ENCODE measurements around the gene FAM120B. TPM values are rescaled to one million over a fixed set of nuclear protein-coding genes. Genes with fewer than 3 reads are reported as not detected.
"Not testable (repeated sequence)": the region's sequence is repeated elsewhere in the genome, so short reads cannot be mapped to it uniquely, and the experiment has no call there.

The FAM120B gene
- total RNA-seq, 5 donors from 2014 or later (not counting 1 experiment from before 2014, with no cell fraction given) = 34.1 to 39.8 (median 38.0) TPM

DNA sequence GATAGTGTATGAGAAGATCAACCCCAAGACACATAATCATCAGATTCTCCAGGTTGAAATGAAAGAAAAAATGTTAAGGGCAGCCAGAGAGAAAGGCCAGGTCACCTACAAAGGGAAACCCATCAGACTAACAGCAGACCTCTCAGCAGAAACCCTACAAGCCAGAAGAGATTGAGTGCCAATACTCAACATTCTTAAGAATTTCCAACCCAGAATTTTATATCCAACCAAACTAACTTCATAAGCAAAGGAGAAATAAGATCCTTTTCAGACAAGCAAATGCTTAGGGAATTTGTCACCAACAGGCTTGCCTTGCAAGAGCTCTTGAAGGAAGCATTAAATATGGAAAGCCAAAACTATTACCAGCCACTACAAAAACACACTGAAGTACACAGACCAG lies 44.9 kb downstream of the FAM120B start:
- H3K27me3 ChIP-seq (replicated peaks in 1 of 2; ENCODE audit: control insufficient read depth in 2 of 2, extremely low read depth in 1 of 2, insufficient read depth in 2 of 2, low read length in 1 of 2); H3K27ac Mint-ChIP-seq; DNase-seq; H3K27ac ChIP-seq (ENCODE audit: low read length); H3K4me3 Mint-ChIP-seq; H3K4me1 ChIP-seq (ENCODE audit: control insufficient read depth in 1 of 2, extremely low read depth in 1 of 2, insufficient read depth in 2 of 2, low read length in 2 of 2); H3K4me3 ChIP-seq (ENCODE audit: control insufficient read depth in 1 of 2, extremely low read depth in 1 of 2, low read length in 1 of 2); H3K9me3 ChIP-seq; ATAC-seq (replicated peaks in 1 of 4); H3K27me3 Mint-ChIP-seq; H3K4me1 Mint-ChIP-seq; POLR2A ChIA-PET: not testable (repeated sequence)
- peaks cover 13 to 34% of the 10 kb centered on the region in 2 donors for H3K36me3 ChIP-seq (ENCODE audit: control insufficient read depth in 2 of 2, extremely low read depth in 1 of 2, insufficient read depth in 1 of 2, low read length in 1 of 2)
- CTCF ChIA-PET = interaction anchor here in 1 of 2 donors (0.5 kb wide), 1 partner anchor 1520 kb away, joined by 4 read pairs; no protein-coding TSS in a partner anchor
- H3K36me3 Mint-ChIP-seq = peaks cover 83% of the 10 kb centered on the region
- H3K9me3 Mint-ChIP-seq = peaks cover 8 to 13% (median 13%) of the 10 kb centered on the region in 3 donors

DNA sequence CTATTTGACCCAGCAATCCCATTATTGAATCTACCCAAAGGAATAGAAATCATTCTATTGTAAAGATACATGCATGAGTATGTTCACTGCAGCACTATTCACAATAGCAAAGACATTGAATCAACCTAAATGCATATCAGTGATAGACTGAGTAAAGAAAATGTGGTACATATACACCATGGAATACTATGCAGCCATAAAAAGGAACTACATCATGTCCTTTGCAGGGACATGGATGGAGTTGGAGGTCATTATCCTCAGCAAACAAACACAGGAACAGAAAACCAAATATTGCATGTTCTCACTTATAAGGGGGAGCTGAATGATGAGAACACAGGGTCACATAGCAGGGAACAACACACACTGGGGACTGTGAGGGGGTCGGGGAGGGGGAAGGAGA lies 48.6 kb downstream of the FAM120B start:
- CTCF ChIA-PET = not testable (repeated sequence)
- H3K9me3 Mint-ChIP-seq = peaks cover 8 to 13% (median 13%) of the 10 kb centered on the region in 3 donors

DNA sequence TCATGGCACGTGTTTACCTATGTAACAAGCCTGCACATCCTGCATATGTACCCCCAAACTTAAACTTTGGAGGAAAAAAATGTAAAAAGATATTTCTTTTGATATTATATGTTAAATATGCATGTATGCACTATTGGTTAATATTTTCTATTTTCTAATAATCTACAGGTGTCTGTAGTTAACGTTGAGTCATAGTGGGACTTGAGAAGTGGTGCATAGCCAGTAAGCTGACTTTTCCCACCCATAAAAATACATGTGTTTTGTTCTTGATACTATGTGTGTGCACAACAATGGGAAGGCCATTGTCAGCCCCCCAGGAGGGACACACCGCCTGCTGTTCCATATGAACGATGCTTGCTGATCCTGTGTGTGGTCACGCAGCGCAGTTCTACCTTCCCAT lies 49.1 kb downstream of the FAM120B start:
- peaks cover 8 to 13% (median 13%) of the 10 kb centered on the region in 3 donors for H3K9me3 Mint-ChIP-seq
- peaks cover 10 to 38% of the 10 kb centered on the region in 2 donors for H3K36me3 ChIP-seq (ENCODE audit: control insufficient read depth in 2 of 2, extremely low read depth in 1 of 2, insufficient read depth in 1 of 2, low read length in 1 of 2)
- H3K27ac Mint-ChIP-seq = no peak overlapping the region
- no peaks in the 10 kb centered on the region for H3K27me3 Mint-ChIP-seq
- WGBS (ENCODE audit: insufficient coverage) = 83% methylated on average over 1 of the region's 6 CpGs
- H3K27me3 ChIP-seq (replicated peaks in 1 of 2; ENCODE audit: control insufficient read depth in 2 of 2, extremely low read depth in 1 of 2, insufficient read depth in 2 of 2, low read length in 1 of 2) = no peaks in the 10 kb centered on the region
- H3K4me1 Mint-ChIP-seq = peaks cover 0 to 17% (median 0%) of the 10 kb centered on the region in 3 donors
- CTCF ChIA-PET = no interaction called here
- POLR2A ChIA-PET = no interaction called here
- ATAC-seq (replicated peaks in 1 of 4) (no peak), DNase-seq (no peak)
- H3K4me1 ChIP-seq (ENCODE audit: control insufficient read depth in 1 of 2, extremely low read depth in 1 of 2, insufficient read depth in 2 of 2, low read length in 2 of 2) = no peaks in the 10 kb centered on the region
- H3K27ac ChIP-seq (ENCODE audit: low read length) = no peak overlapping the region
- peaks cover 62% of the 10 kb centered on the region for H3K36me3 Mint-ChIP-seq
- H3K4me3 Mint-ChIP-seq = no peak overlapping the region
- H3K9me3 ChIP-seq = peaks cover 2% of the 10 kb centered on the region
- no peak overlapping the region for H3K4me3 ChIP-seq (ENCODE audit: control insufficient read depth in 1 of 2, extremely low read depth in 1 of 2, low read length in 1 of 2)

More for the DNA sequence above, 48.6 kb downstream of the FAM120B start:
- POLR2A ChIA-PET; H3K4me3 ChIP-seq (ENCODE audit: control insufficient read depth in 1 of 2, extremely low read depth in 1 of 2, low read length in 1 of 2); H3K4me1 ChIP-seq (ENCODE audit: control insufficient read depth in 1 of 2, extremely low read depth in 1 of 2, insufficient read depth in 2 of 2, low read length in 2 of 2); H3K27me3 Mint-ChIP-seq; DNase-seq; H3K27ac Mint-ChIP-seq; H3K9me3 ChIP-seq; H3K27me3 ChIP-seq (replicated peaks in 1 of 2; ENCODE audit: control insufficient read depth in 2 of 2, extremely low read depth in 1 of 2, insufficient read depth in 2 of 2, low read length in 1 of 2); ATAC-seq (replicated peaks in 1 of 4); H3K27ac ChIP-seq (ENCODE audit: low read length); H3K4me3 Mint-ChIP-seq: not testable (repeated sequence)
- Mint-ChIP-seq H3K36me3 (peaks cover 67% of the 10 kb centered on the region), H3K4me1 (peaks cover 0 to 17% (median 0%) of the 10 kb centered on the region in 3 donors)
- peaks cover 13 to 38% of the 10 kb centered on the region in 2 donors for H3K36me3 ChIP-seq (ENCODE audit: control insufficient read depth in 2 of 2, extremely low read depth in 1 of 2, insufficient read depth in 1 of 2, low read length in 1 of 2)
- WGBS (ENCODE audit: insufficient coverage) = no CpG with 5 or more reads among the region's 1 CpG

DNA sequence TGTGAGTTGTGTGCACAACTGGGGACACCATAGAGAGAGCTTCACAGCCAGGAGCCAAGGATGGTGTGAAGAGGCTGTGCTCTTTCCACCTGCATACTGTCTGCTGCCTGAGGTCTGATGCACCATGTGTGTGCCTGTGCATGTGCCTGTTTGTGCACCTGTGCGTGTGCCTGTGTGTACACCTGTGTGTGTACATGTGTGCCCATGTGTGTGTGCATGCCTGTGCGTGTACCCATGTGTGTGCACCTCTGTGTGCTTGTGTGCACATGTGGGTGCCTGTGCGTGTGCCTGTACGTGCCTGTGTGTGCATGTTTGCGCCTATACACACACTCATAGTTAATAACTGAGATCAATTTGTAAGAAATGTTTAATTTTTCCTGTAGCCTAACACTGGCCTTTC lies 51.3 kb downstream of the FAM120B start:
- peaks cover 49% of the 10 kb centered on the region for H3K36me3 Mint-ChIP-seq
- H3K4me3 Mint-ChIP-seq = no peak overlapping the region
- no CpG with 5 or more reads among the region's 5 CpGs for WGBS (ENCODE audit: insufficient coverage)
- Histone ChIP-seq H3K4me3 (ENCODE audit: control insufficient read depth in 1 of 2, extremely low read depth in 1 of 2, low read length in 1 of 2) (no peak overlapping the region), H3K36me3 (ENCODE audit: control insufficient read depth in 2 of 2, extremely low read depth in 1 of 2, insufficient read depth in 1 of 2, low read length in 1 of 2) (peaks cover 9 to 36% of the 10 kb centered on the region in 2 donors), H3K27ac (ENCODE audit: low read length) (no peak overlapping the region), H3K4me1 (ENCODE audit: control insufficient read depth in 1 of 2, extremely low read depth in 1 of 2, insufficient read depth in 2 of 2, low read length in 2 of 2) (no peaks in the 10 kb centered on the region), H3K27me3 (replicated peaks in 1 of 2; ENCODE audit: control insufficient read depth in 2 of 2, extremely low read depth in 1 of 2, insufficient read depth in 2 of 2, low read length in 1 of 2) (no peaks in the 10 kb centered on the region), H3K9me3 (no peaks in the 10 kb centered on the region)
- H3K27ac Mint-ChIP-seq = no peak overlapping the region
- no peak for DNase-seq
- ATAC-seq (replicated peaks in 1 of 4) = no peak
- H3K4me1 Mint-ChIP-seq = peaks cover 0 to 12% (median 0%) of the 10 kb centered on the region in 3 donors
- ChIA-PET CTCF (interaction anchor here in 1 of 2 donors (0.6 kb wide), 1 partner anchor 703 kb away, joined by 3 read pairs; no protein-coding TSS in a partner anchor), POLR2A (no interaction called here)
- H3K9me3 Mint-ChIP-seq = peaks cover 0 to 3% (median 0%) of the 10 kb centered on the region in 3 donors
- H3K27me3 Mint-ChIP-seq = no peaks in the 10 kb centered on the region

DNA sequence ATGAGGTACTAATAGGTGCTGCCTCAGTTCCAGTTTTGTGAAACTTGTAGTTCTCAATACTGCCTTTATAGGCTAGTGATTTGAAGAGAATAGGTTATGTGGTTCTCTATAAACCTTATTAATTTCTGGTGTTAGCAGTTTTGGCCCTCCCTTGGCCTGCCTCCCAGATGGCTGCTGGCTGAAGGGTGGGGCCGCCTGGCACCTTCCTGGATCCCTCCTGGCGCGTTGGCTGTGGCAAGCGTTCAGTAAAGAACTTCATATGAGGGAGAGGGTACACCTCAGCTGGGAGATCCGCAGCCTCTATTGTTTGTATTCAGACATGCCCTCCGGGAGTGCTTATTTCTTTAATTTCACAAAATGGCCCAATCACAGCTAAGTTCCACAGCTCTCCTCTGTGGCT lies 51.9 kb downstream of the FAM120B start:
- no peak overlapping the region for H3K27ac ChIP-seq (ENCODE audit: low read length)
- CTCF ChIA-PET = no interaction called here
- ATAC-seq (replicated peaks in 1 of 4) (no peak), DNase-seq (no peak)
- Mint-ChIP-seq H3K27ac (no peak overlapping the region), H3K9me3 (peaks cover 0 to 2% (median 0%) of the 10 kb centered on the region in 3 donors), H3K27me3 (no peaks in the 10 kb centered on the region), H3K4me3 (no peak overlapping the region), H3K36me3 (peaks cover 48% of the 10 kb centered on the region), H3K4me1 (peaks cover 0 to 11% (median 0%) of the 10 kb centered on the region in 3 donors)
- H3K4me3 ChIP-seq (ENCODE audit: control insufficient read depth in 1 of 2, extremely low read depth in 1 of 2, low read length in 1 of 2) = no peak overlapping the region
- no peaks in the 10 kb centered on the region for H3K4me1 ChIP-seq (ENCODE audit: control insufficient read depth in 1 of 2, extremely low read depth in 1 of 2, insufficient read depth in 2 of 2, low read length in 2 of 2)
- no CpG with 5 or more reads among the region's 6 CpGs for WGBS (ENCODE audit: insufficient coverage)
- POLR2A ChIA-PET = no interaction called here
- H3K9me3 ChIP-seq = no peaks in the 10 kb centered on the region
- H3K36me3 ChIP-seq (ENCODE audit: control insufficient read depth in 2 of 2, extremely low read depth in 1 of 2, insufficient read depth in 1 of 2, low read length in 1 of 2) = peaks cover 15 to 42% of the 10 kb centered on the region in 2 donors
- H3K27me3 ChIP-seq (replicated peaks in 1 of 2; ENCODE audit: control insufficient read depth in 2 of 2, extremely low read depth in 1 of 2, insufficient read depth in 2 of 2, low read length in 1 of 2) = no peaks in the 10 kb centered on the region

DNA sequence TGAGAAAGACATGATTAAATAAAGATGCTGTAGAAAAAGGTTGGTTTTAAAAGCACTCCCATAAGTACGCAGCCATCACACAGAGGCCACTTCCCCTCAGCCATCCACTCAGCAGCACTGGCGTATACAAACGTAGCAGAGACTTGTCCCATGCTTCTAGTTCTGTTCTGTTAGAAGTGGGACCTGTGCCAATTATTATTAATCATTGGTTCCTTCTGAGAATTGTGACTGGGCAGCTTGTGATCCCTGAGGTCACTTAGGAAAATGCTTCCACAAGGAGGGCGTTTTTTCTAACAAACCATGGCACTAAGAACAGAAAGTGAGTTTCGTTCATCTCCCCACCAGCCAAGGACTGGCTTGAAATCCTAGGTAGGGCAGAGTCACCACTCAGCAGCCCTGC lies 53.9 kb downstream of the FAM120B start:
- Mint-ChIP-seq H3K27me3 (no peaks in the 10 kb centered on the region), H3K4me3 (no peak overlapping the region), H3K36me3 (peaks cover 47% of the 10 kb centered on the region), H3K4me1 (peaks cover 0 to 16% (median 0%) of the 10 kb centered on the region in 3 donors), H3K9me3 (no peaks in the 10 kb centered on the region), H3K27ac (no peak overlapping the region)
- H3K36me3 ChIP-seq (ENCODE audit: control insufficient read depth in 2 of 2, extremely low read depth in 1 of 2, insufficient read depth in 1 of 2, low read length in 1 of 2) = peaks cover 15 to 56% of the 10 kb centered on the region in 2 donors
- H3K27me3 ChIP-seq (replicated peaks in 1 of 2; ENCODE audit: control insufficient read depth in 2 of 2, extremely low read depth in 1 of 2, insufficient read depth in 2 of 2, low read length in 1 of 2) = no peaks in the 10 kb centered on the region
- ChIA-PET POLR2A (no interaction called here), CTCF (no interaction called here)
- H3K4me3 ChIP-seq (ENCODE audit: control insufficient read depth in 1 of 2, extremely low read depth in 1 of 2, low read length in 1 of 2) = no peak overlapping the region
- WGBS (ENCODE audit: insufficient coverage) = no CpG with 5 or more reads among the region's 5 CpGs
- no peak overlapping the region for H3K27ac ChIP-seq (ENCODE audit: low read length)
- ATAC-seq (replicated peaks in 1 of 4) (no peak), DNase-seq (no peak)
- H3K4me1 ChIP-seq (ENCODE audit: control insufficient read depth in 1 of 2, extremely low read depth in 1 of 2, insufficient read depth in 2 of 2, low read length in 2 of 2) = no peaks in the 10 kb centered on the region
- no peaks in the 10 kb centered on the region for H3K9me3 ChIP-seq

DNA sequence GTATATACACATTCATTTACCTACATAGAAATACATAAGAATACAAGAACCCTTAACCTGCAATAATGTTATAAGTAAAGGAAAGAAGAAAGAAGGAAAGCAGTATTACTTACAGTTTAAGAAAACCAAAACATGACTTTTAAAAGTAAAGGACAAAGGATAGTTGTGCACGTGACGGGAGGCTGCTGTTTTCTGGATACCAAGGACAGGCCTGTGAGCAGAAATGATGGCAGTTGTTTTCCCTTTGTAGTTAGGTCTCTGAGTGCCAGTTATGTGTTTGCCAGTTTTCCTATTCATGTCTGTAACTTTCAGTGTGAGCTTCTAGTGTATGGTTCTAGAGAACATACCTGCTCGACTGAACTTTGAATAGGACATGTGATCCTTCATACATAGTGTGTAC lies 54.8 kb downstream of the FAM120B start:
- Mint-ChIP-seq H3K27ac (no peak overlapping the region), H3K4me3 (no peak overlapping the region), H3K27me3 (no peaks in the 10 kb centered on the region), H3K4me1 (peaks cover 0 to 16% (median 0%) of the 10 kb centered on the region in 3 donors), H3K36me3 (peaks cover 51% of the 10 kb centered on the region), H3K9me3 (no peaks in the 10 kb centered on the region)
- no peak for DNase-seq
- no CpG with 5 or more reads among the region's 3 CpGs for WGBS (ENCODE audit: insufficient coverage)
- CTCF ChIA-PET = no interaction called here
- no peak for ATAC-seq (replicated peaks in 1 of 4)
- peaks cover 15 to 62% of the 10 kb centered on the region in 2 donors for H3K36me3 ChIP-seq (ENCODE audit: control insufficient read depth in 2 of 2, extremely low read depth in 1 of 2, insufficient read depth in 1 of 2, low read length in 1 of 2)
- no peaks in the 10 kb centered on the region for H3K9me3 ChIP-seq
- H3K4me1 ChIP-seq (ENCODE audit: control insufficient read depth in 1 of 2, extremely low read depth in 1 of 2, insufficient read depth in 2 of 2, low read length in 2 of 2) = no peaks in the 10 kb centered on the region
- no peak overlapping the region for H3K4me3 ChIP-seq (ENCODE audit: control insufficient read depth in 1 of 2, extremely low read depth in 1 of 2, low read length in 1 of 2)
- H3K27me3 ChIP-seq (replicated peaks in 1 of 2; ENCODE audit: control insufficient read depth in 2 of 2, extremely low read depth in 1 of 2, insufficient read depth in 2 of 2, low read length in 1 of 2) = no peaks in the 10 kb centered on the region
- POLR2A ChIA-PET = no interaction called here
- no peak overlapping the region for H3K27ac ChIP-seq (ENCODE audit: low read length)

All from T-cell (primary cell).